A673 (cell line): ENCODE data around the gene SDCCAG8.

Experiments used
- EZH2 ChIP-seq: fragments of 200-600 bp; sonication (generic); IDR thresholded peaks from 2 replicates; pipeline ENCODE4 v1.6.1; 2017; ENCODE audit warnings: borderline replicate concordance, low read depth, mild to moderate bottlenecking, mixed read lengths, antibody characterized with exemption, low read length; ENCODE audit not compliant: poor library complexity, severe bottlenecking
- TF ChIP-seq, protein P1 (sequence below): fragments of 300-800, 200-600 bp; sonication (generic); conservative IDR thresholded peaks from 2 replicates; pipeline ENCODE4 v1.5.1; 2017; ENCODE audit warnings: low read depth, mild to moderate bottlenecking, antibody characterized with exemption, low read length, moderate library complexity, mixed read lengths

DNA sequence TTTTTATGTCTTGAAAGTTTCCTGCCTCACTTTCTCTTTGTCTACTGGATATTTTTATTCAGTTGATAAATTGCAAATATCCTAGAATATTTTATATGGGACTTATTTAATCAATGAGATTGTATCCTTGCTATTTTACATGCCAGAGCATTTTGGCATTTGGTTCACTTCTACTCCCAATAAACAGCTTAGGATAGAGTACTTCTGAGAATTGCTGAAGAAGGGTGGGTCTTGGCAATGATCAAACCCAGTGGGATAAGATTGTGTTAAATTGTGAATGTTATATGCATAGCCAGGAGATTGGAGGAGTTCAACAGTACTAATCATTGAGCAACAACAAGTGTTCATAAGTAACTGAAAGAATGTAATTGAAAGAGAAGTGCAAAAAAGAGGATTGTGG lies 60.1 kb downstream of the SDCCAG8 start:
- TF ChIP-seq EZH2, result no peak
- TF ChIP-seq, protein P1, sequence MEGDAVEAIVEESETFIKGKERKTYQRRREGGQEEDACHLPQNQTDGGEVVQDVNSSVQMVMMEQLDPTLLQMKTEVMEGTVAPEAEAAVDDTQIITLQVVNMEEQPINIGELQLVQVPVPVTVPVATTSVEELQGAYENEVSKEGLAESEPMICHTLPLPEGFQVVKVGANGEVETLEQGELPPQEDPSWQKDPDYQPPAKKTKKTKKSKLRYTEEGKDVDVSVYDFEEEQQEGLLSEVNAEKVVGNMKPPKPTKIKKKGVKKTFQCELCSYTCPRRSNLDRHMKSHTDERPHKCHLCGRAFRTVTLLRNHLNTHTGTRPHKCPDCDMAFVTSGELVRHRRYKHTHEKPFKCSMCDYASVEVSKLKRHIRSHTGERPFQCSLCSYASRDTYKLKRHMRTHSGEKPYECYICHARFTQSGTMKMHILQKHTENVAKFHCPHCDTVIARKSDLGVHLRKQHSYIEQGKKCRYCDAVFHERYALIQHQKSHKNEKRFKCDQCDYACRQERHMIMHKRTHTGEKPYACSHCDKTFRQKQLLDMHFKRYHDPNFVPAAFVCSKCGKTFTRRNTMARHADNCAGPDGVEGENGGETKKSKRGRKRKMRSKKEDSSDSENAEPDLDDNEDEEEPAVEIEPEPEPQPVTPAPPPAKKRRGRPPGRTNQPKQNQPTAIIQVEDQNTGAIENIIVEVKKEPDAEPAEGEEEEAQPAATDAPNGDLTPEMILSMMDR, result no peak
